Large intestine (tissue), 3 donors: ENCODE measurements around the gene GNAL. TPM values are rescaled to one million over a fixed set of nuclear protein-coding genes. Genes with fewer than 3 reads are reported as not detected.

ENCODE experiments used
- DNase-seq, 2 donors: peaks; one replicate each; pipeline versions ENCODE4 v3.0.0 to v3.0.0-alpha.2; 2013
- H3K27ac ChIP-seq: one replicate; pipeline ENCODE4 v1.5.1; 2013; ENCODE audit warnings: low read length
- H3K27me3 ChIP-seq: 2 replicates; pipeline ENCODE4 v1.6.1; 2013; ENCODE audit warnings: low read length; ENCODE audit not compliant: control insufficient read depth, insufficient read depth
- H3K36me3 ChIP-seq: 2 replicates; pipeline ENCODE4 v1.6.1; 2013; ENCODE audit warnings: low read length; ENCODE audit not compliant: control insufficient read depth, insufficient read depth
- H3K4me1 ChIP-seq: one replicate; pipeline ENCODE4 v1.6.1; 2013; ENCODE audit warnings: low read length; ENCODE audit not compliant: control insufficient read depth, insufficient read depth
- H3K4me3 ChIP-seq: one replicate; pipeline ENCODE4 v1.5.1; 2013; ENCODE audit warnings: low read length
- H3K9me3 ChIP-seq: one replicate; pipeline ENCODE4 v1.6.1; 2013; ENCODE audit warnings: mild to moderate bottlenecking, low read depth, low read length, moderate library complexity; ENCODE audit not compliant: control insufficient read depth
- WGBS: methylation state at CpG from one replicate; pipeline ENCODE4 v1.1.5; 2013; ENCODE audit warnings: low lambda C conversion rate; ENCODE audit not compliant: insufficient coverage; 5-methylcytosine and 5-hydroxymethylcytosine counted together
- polyA plus RNA-seq: library from polyadenylated mRNA; unstranded; fragments of 120-200 nt; gene quantifications from one replicate; pipeline ENCODE4 v1.2.1, GENCODE V29; 2013

GNAL gene
- polyA plus RNA-seq, 1 donor: 4.4 TPM

GRCh38 chr18:11741505-11742145, 52.6 kb downstream of the GNAL start:
- DNase-seq: no peak

GRCh38 chr18:11745521-11745920, 56.5 kb downstream of the GNAL start:
- DNase-seq: no peak
- H3K9me3 ChIP-seq: no peaks in the 10 kb centered on the region
- no peak overlapping the region for H3K27ac ChIP-seq
- 56% methylated on average over 3 of the region's 9 CpGs for WGBS
- H3K4me3 ChIP-seq: no peak overlapping the region
- H3K27me3 ChIP-seq: peaks cover 35% of the 10 kb centered on the region
- H3K4me1 ChIP-seq: no peaks in the 10 kb centered on the region
- no peaks in the 10 kb centered on the region for H3K36me3 ChIP-seq

More at GRCh38 chr18:11741505-11742145, 52.6 kb downstream of the GNAL start:
- H3K4me3 ChIP-seq: no peak overlapping the region
- peaks cover 12% of the 10 kb centered on the region for H3K27me3 ChIP-seq
- no peak overlapping the region for H3K27ac ChIP-seq
- WGBS: 78% methylated on average over 3 of the region's 5 CpGs
- no peaks in the 10 kb centered on the region for H3K4me1 ChIP-seq
- H3K9me3 ChIP-seq: no peaks in the 10 kb centered on the region
- H3K36me3 ChIP-seq: no peaks in the 10 kb centered on the region

- peaks cover 51% of the 10 kb centered on the region for H3K27me3 ChIP-seq
- DNase-seq: no peak
These were observed 58.2 kb downstream of the GNAL start for GRCh38 chr18:11747286-11747685.

GRCh38 chr18:11747731-11748130, 58.7 kb downstream of the GNAL start:
- Histone ChIP-seq H3K27ac (no peak overlapping the region), H3K36me3 (no peaks in the 10 kb centered on the region), H3K27me3 (peaks cover 51% of the 10 kb centered on the region), H3K9me3 (no peaks in the 10 kb centered on the region), H3K4me3 (no peak overlapping the region), H3K4me1 (no peaks in the 10 kb centered on the region)
- DNase-seq: no peak
- no CpG with 5 or more reads among the region's 11 CpGs for WGBS

More at GRCh38 chr18:11747286-11747685, 58.2 kb downstream of the GNAL start:
- H3K4me3 ChIP-seq: no peak overlapping the region
- H3K27ac ChIP-seq: no peak overlapping the region
- no CpG with 5 or more reads among the region's 4 CpGs for WGBS
- H3K9me3 ChIP-seq: no peaks in the 10 kb centered on the region
- no peaks in the 10 kb centered on the region for H3K4me1 ChIP-seq
- H3K36me3 ChIP-seq: no peaks in the 10 kb centered on the region

- H3K4me3 ChIP-seq: no peak overlapping the region
- no peak for DNase-seq
- H3K9me3 ChIP-seq: no peaks in the 10 kb centered on the region
- H3K4me1 ChIP-seq: no peaks in the 10 kb centered on the region
- H3K27ac ChIP-seq: no peak overlapping the region
- H3K36me3 ChIP-seq: no peaks in the 10 kb centered on the region
- no CpG with 5 or more reads among the region's 8 CpGs for WGBS
- peaks cover 53% of the 10 kb centered on the region for H3K27me3 ChIP-seq
These were observed 60.2 kb downstream of the GNAL start for GRCh38 chr18:11749305-11749704.

GRCh38 chr18:11750171-11750570, 61.1 kb downstream of the GNAL start:
- Histone ChIP-seq H3K4me1 (no peaks in the 10 kb centered on the region), H3K9me3 (no peaks in the 10 kb centered on the region), H3K4me3 (no peak overlapping the region), H3K27ac (no peak overlapping the region), H3K27me3 (peaks cover 53% of the 10 kb centered on the region), H3K36me3 (no peaks in the 10 kb centered on the region)
- WGBS: no CpG with 5 or more reads among the region's 16 CpGs
- no peak for DNase-seq

GRCh38 chr18:11750581-11751310, 61.7 kb downstream of the GNAL start:
- Histone ChIP-seq H3K36me3 (no peaks in the 10 kb centered on the region), H3K4me3 (no peak overlapping the region), H3K4me1 (no peaks in the 10 kb centered on the region), H3K9me3 (no peaks in the 10 kb centered on the region), H3K27me3 (peaks cover 53% of the 10 kb centered on the region), H3K27ac (no peak overlapping the region)
- DNase-seq: no peak
- WGBS: 53% methylated on average over 3 of the region's 32 CpGs

- no peaks in the 10 kb centered on the region for H3K4me1 ChIP-seq
- peaks cover 51% of the 10 kb centered on the region for H3K27me3 ChIP-seq
- no peaks in the 10 kb centered on the region for H3K9me3 ChIP-seq
- H3K4me3 ChIP-seq: no peak overlapping the region
- no peaks in the 10 kb centered on the region for H3K36me3 ChIP-seq
- peak in 1 of 2 donors; percentile 3 for DNase-seq
- no peak overlapping the region for H3K27ac ChIP-seq
- WGBS: no CpG with 5 or more reads among the region's 81 CpGs
These were observed 62.5 kb downstream of the GNAL start for GRCh38 chr18:11751341-11752115.

- Histone ChIP-seq H3K27me3 (peaks cover 49% of the 10 kb centered on the region), H3K27ac (no peak overlapping the region), H3K4me3 (no peak overlapping the region), H3K9me3 (no peaks in the 10 kb centered on the region), H3K4me1 (no peaks in the 10 kb centered on the region), H3K36me3 (no peaks in the 10 kb centered on the region)
- peak in 1 of 2 donors; percentile 18 for DNase-seq
- WGBS: no CpG with 5 or more reads among the region's 64 CpGs
These were observed 63.2 kb downstream of the GNAL start for GRCh38 chr18:11752116-11752911.

GRCh38 chr18:11754979-11755378, 65.9 kb downstream of the GNAL start:
- H3K4me3 ChIP-seq: no peak overlapping the region
- WGBS: no CpG with 5 or more reads among the region's 8 CpGs
- no peaks in the 10 kb centered on the region for H3K4me1 ChIP-seq
- no peaks in the 10 kb centered on the region for H3K36me3 ChIP-seq
- H3K27me3 ChIP-seq: peaks cover 39% of the 10 kb centered on the region
- no peak overlapping the region for H3K27ac ChIP-seq
- H3K9me3 ChIP-seq: no peaks in the 10 kb centered on the region
- no peak for DNase-seq
